ENCODE measurements around the gene CANX. TPM values are rescaled to one million over a fixed set of nuclear protein-coding genes. Genes with fewer than 3 reads are reported as not detected.

CANX gene
- total and polyA plus RNA-seq, 9 of the 15 experiments (the other 6 are each of a cell fraction or from before 2014, with no cell fraction given), result 155 to 893 (median 589) TPM

DNA sequence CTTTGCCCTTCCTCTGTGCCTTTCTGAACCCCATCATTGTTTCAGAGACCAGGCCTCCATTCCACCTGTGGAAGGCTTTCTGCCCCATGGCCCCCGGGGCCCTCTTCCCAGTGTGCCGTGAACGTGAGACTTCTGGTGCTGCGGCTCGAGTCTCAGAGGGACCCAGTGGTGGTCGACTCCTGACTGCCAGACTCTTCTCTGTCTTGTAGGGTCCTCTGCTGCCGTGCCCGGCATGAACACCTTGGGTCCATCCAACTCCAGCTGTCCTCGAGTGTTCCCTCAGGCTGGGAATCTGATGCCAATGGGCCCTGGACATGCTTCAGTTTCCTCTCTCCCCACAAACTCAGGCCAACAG, 74.9 kb downstream of the CANX start:
- POLR2A ChIA-PET, result no interaction called here
- in situ Hi-C loops (cut with MboI) (no loop called here), intact Hi-C loops (cut with micrococcal nuclease) (no loop called here)
- no peak for FAIRE-seq
- TF ChIP-seq, protein P1, sequence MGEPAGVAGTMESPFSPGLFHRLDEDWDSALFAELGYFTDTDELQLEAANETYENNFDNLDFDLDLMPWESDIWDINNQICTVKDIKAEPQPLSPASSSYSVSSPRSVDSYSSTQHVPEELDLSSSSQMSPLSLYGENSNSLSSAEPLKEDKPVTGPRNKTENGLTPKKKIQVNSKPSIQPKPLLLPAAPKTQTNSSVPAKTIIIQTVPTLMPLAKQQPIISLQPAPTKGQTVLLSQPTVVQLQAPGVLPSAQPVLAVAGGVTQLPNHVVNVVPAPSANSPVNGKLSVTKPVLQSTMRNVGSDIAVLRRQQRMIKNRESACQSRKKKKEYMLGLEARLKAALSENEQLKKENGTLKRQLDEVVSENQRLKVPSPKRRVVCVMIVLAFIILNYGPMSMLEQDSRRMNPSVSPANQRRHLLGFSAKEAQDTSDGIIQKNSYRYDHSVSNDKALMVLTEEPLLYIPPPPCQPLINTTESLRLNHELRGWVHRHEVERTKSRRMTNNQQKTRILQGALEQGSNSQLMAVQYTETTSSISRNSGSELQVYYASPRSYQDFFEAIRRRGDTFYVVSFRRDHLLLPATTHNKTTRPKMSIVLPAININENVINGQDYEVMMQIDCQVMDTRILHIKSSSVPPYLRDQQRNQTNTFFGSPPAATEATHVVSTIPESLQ (CRISPR knock-in tag; IDR thresholded peaks at IDR 0.05), result no peak
- TF ChIP-seq GTF2A2 (tag; IDR thresholded peaks at IDR 0.05) (no peak), GTF2E2 (tag; IDR thresholded peaks at IDR 0.05) (no peak), DIDO1 (tag; IDR thresholded peaks at IDR 0.05; ENCODE audit: low read depth) (no peak), RUNX1 (IDR thresholded peaks at IDR 0.05; ENCODE audit: low read depth) (no peak), PRMT5 (CRISPR knock-in tag; IDR thresholded peaks at IDR 0.05) (no peak)
- H4K20me1 ChIP-seq (replicated peaks; ENCODE audit: control insufficient read depth, insufficient read depth, low read length), result peaks cover 5% of the 10 kb centered on the region; the same call in 1 of the 2 replicates
- 97% methylated on average over 6 of the region's 9 CpGs for WGBS (ENCODE audit: insufficient coverage, low coverage, missing lambda C conversion rate)
- CTCF ChIA-PET (ENCODE audit: low intra/inter-chr PET ratio), result no interaction called here
- BruUV-seq (replicated peaks), result no TSS peak
- ATAC-seq, result no peak
- DNase-seq (ENCODE audit: extremely low read depth in 1 of 4, low spot score in 3 of 4), result no peak
- no peak overlapping the region for H3K27ac ChIP-seq (ENCODE audit: extremely low read depth, low read depth, low read length)
- H3K79me2 ChIP-seq (ENCODE audit: control insufficient read depth, insufficient read depth, low read length), result 0 out of 3 replicates have a peak, but pooled peaks cover 4% of the 10 kb centered on the region
- H2AFZ ChIP-seq (ENCODE audit: low read depth, low read length), result no peak overlapping the region
- H3K9me3 ChIP-seq (replicated peaks; ENCODE audit: control insufficient read depth, insufficient read depth, low read depth, low read length), result no peaks in the 10 kb centered on the region
- H3K9ac ChIP-seq (ENCODE audit: insufficient read depth in 1 of 2, low read depth in 2 of 2, low read length in 2 of 2), result no peak overlapping the region; a peak in 1 of 4 replicates
- H3K36me3 ChIP-seq (ENCODE audit: control insufficient read depth, insufficient read depth, low read length), result peaks cover 89% of the 10 kb centered on the region
- no peaks in the 10 kb centered on the region for H3K27me3 ChIP-seq (ENCODE audit: control insufficient read depth in 2 of 2, insufficient read depth in 2 of 2, low read length in 2 of 2)
- no peak overlapping the region for H3K4me3 ChIP-seq
- H3K4me1 ChIP-seq (replicated peaks in 1 of 2; ENCODE audit: control insufficient read depth in 2 of 2, insufficient read depth in 2 of 2, low read length in 2 of 2), result peaks cover 0 to 13% of the 10 kb centered on the region in 2 experiments; a peak in 1 of 5 replicates
- H3K4me2 ChIP-seq (ENCODE audit: insufficient read depth, low read length), result no peak overlapping the region
- peaks cover 3% of the 10 kb centered on the region for H3K9me1 ChIP-seq (ENCODE audit: control insufficient read depth, insufficient read depth, low read length)
